Naive thymus-derived CD4-positive, alpha-beta T cell (primary cell): ENCODE data around the gene SSBP1. TPM values are rescaled to one million over a fixed set of nuclear protein-coding genes. Genes with fewer than 3 reads are reported as not detected.
A peak's percentile ranks its signal among the peaks of the same experiment; 100 is the strongest.

Experiments
- ATAC-seq: fragments of 150-1000 bp; cut with Tn5 transposase; 2 replicates; pipeline ENCODE4 v1.10.0; 2021; ENCODE audit warnings: mild to moderate bottlenecking, moderate library complexity
- CTCF ChIA-PET: fragments of 350-600 bp; sonication (Branson Sonifier 250); formaldehyde crosslinking; loops from one replicate; lab custom pipeline; 2021; ENCODE audit warnings: antibody characterized with exemption; lab: Charles Lee
- POLR2A ChIA-PET: fragments of 350-600 bp; sonication (Branson Sonifier 250); formaldehyde crosslinking; loops from one replicate; lab custom pipeline; 2021; ENCODE audit warnings: antibody characterized with exemption, inconsistent platforms; lab: Charles Lee
- DNase-seq, 9 donors: peaks; one replicate each; pipeline versions ENCODE4 v3.0.0 to v3.0.0-alpha.2; 2020 to 2022; ENCODE audit warnings: mixed read lengths in 1 of 9
- H3K27ac ChIP-seq: one replicate; pipeline ENCODE4 v1.7.0; 2013; ENCODE audit warnings: mild to moderate bottlenecking, low read depth, low read length, moderate library complexity
- H3K27me3 ChIP-seq, 2 donors: one replicate each; pipeline ENCODE4 v1.7.0; 2013; ENCODE audit warnings: low read length in 2 of 2, mild to moderate bottlenecking in 2 of 2, moderate library complexity in 2 of 2; ENCODE audit not compliant: control insufficient read depth in 2 of 2, insufficient read depth in 2 of 2
- H3K36me3 ChIP-seq, 3 experiments: 1 replicate in 2 of 3; 2 replicates in 1 of 3; pipeline ENCODE4 v1.7.0; 2013; ENCODE audit warnings: low read length in 3 of 3, mild to moderate bottlenecking in 3 of 3, moderate library complexity in 1 of 3; ENCODE audit not compliant: insufficient read depth in 3 of 3, control insufficient read depth in 2 of 3
- H3K4me1 ChIP-seq, 2 donors: one replicate each; pipeline ENCODE4 v1.7.0; 2013; ENCODE audit warnings: low read length in 2 of 2, mild to moderate bottlenecking in 2 of 2, moderate library complexity in 1 of 2; ENCODE audit not compliant: control insufficient read depth in 2 of 2, insufficient read depth in 2 of 2
- H3K4me3 ChIP-seq: 2 replicates; pipeline ENCODE4 v1.7.0; 2013; ENCODE audit warnings: mild to moderate bottlenecking, low read length
- H3K9me3 ChIP-seq, 3 experiments: 1 replicate in 2 of 3; 2 replicates in 1 of 3; pipeline ENCODE4 v1.7.0; 2013; ENCODE audit warnings: low read length in 3 of 3; ENCODE audit not compliant: control insufficient read depth in 2 of 3
- H3K27ac Mint-ChIP-seq, 9 donors: one replicate each; pipeline ENCODE4 v1.8.0; 2020 to 2022; ENCODE audit warnings: mixed read lengths in 9 of 9, mild to moderate bottlenecking in 8 of 9, moderate library complexity in 5 of 9, inconsistent platforms in 2 of 9
- H3K27me3 Mint-ChIP-seq, 5 donors: one replicate each; pipeline ENCODE4 v1.8.0; 2021 to 2022; ENCODE audit warnings: mixed read lengths in 5 of 5, mild to moderate bottlenecking in 1 of 5
- H3K36me3 Mint-ChIP-seq, 5 donors: one replicate each; pipeline ENCODE4 v1.8.0; 2020 to 2022; ENCODE audit warnings: mixed read lengths in 5 of 5, mild to moderate bottlenecking in 3 of 5, inconsistent platforms in 1 of 5
- H3K4me1 Mint-ChIP-seq, 7 donors: one replicate each; pipeline ENCODE4 v1.8.0; 2020 to 2022; ENCODE audit warnings: mixed read lengths in 7 of 7, mild to moderate bottlenecking in 3 of 7, inconsistent platforms in 1 of 7
- H3K4me3 Mint-ChIP-seq, 10 donors: one replicate each; pipeline ENCODE4 v1.8.0; 2020 to 2022; ENCODE audit warnings: mild to moderate bottlenecking in 10 of 10, mixed read lengths in 10 of 10, moderate library complexity in 6 of 10, inconsistent platforms in 2 of 10
- H3K9me3 Mint-ChIP-seq, 11 donors: one replicate each; pipeline ENCODE4 v1.8.0; 2020 to 2022; ENCODE audit warnings: mixed read lengths in 11 of 11, mild to moderate bottlenecking in 4 of 11, inconsistent platforms in 1 of 11, moderate library complexity in 1 of 11
- intact Hi-C, 2 donors: fragments of 100-400 bp; cut with micrococcal nuclease; formaldehyde crosslinking; loops; one replicate each; pipeline ENCODE4 v1.15.1; 2023
- polyA plus RNA-seq, 2 donors: library from polyadenylated mRNA; unstranded; fragments of 300-500 nt; fragmentation: Illumina TruSeq; gene quantifications; one replicate each; pipeline ENCODE4 v1.2.3, GENCODE V29; 2021
- total RNA-seq, 6 experiments: library from RNA in 5 of 6; stranded (reverse) in 5 of 6; gene quantifications; 1 replicate in 5 of 6; 2 replicates in 1 of 6; pipeline ENCODE4 v1.2.3 and lab custom pipeline; 2021 to 2026

Gene SSBP1
- total and polyA plus RNA-seq, 7 experiments from 2014 or later: 86.4 to 360 (median 108) TPM

GRCh38 chr7:141695803-141696289 lies 42.3 kb upstream of the SSBP1 start:
- no peaks in the 10 kb centered on the region for H3K27me3 Mint-ChIP-seq
- Histone ChIP-seq H3K36me3 (no peaks in the 10 kb centered on the region), H3K4me1 (peaks cover 0 to 26% of the 10 kb centered on the region in 2 donors), H3K27me3 (no peaks in the 10 kb centered on the region), H3K4me3 (no peak overlapping the region), H3K27ac (no peak overlapping the region), H3K9me3 (no peaks in the 10 kb centered on the region)
- DNase-seq (no peak), ATAC-seq (no peak)
- peaks cover 51 to 96% (median 81%) of the 10 kb centered on the region in 7 donors for H3K4me1 Mint-ChIP-seq
- ChIA-PET CTCF (interaction anchor here (1.2 kb wide), 1 partner anchor 18 kb away, joined by 4 read pairs; no protein-coding TSS in a partner anchor), POLR2A (interaction anchor here (1.0 kb wide), 2 partner anchors 42 to 47 kb away, joined by 3 read pairs; partner anchors contain the start of gene SSBP1)
- intact Hi-C loops: no loop called here
- H3K9me3 Mint-ChIP-seq: no peaks in the 10 kb centered on the region
- H3K27ac Mint-ChIP-seq: peak overlapping the region in 1 of 9 donors; percentile 33
- H3K4me3 Mint-ChIP-seq: peak overlapping the region in 1 of 10 donors; percentile 22
- peaks cover 0 to 14% (median 0%) of the 10 kb centered on the region in 5 donors for H3K36me3 Mint-ChIP-seq

GRCh38 chr7:141696348-141696747 lies 41.8 kb upstream of the SSBP1 start:
- no peaks in the 10 kb centered on the region for H3K36me3 ChIP-seq
- Mint-ChIP-seq H3K4me3 (peak overlapping the region in 2 of 10 donors; percentile 23 to 30), H3K4me1 (peaks cover 54 to 96% (median 86%) of the 10 kb centered on the region in 7 donors), H3K27me3 (no peaks in the 10 kb centered on the region), H3K27ac (peak overlapping the region in 2 of 9 donors; percentile 56 to 73), H3K36me3 (peaks cover 0 to 14% (median 0%) of the 10 kb centered on the region in 5 donors), H3K9me3 (no peaks in the 10 kb centered on the region)
- POLR2A ChIA-PET: interaction anchor here (1.0 kb wide), 1 partner anchor 42 kb away, joined by 3 read pairs; the partner anchor contains the start of gene SSBP1
- DNase-seq: no peak
- H3K9me3 ChIP-seq: no peaks in the 10 kb centered on the region
- H3K27ac ChIP-seq: no peak overlapping the region
- CTCF ChIA-PET: interaction anchor here (1.2 kb wide), 1 partner anchor 19 kb away, joined by 4 read pairs; no protein-coding TSS in a partner anchor
- H3K27me3 ChIP-seq: no peaks in the 10 kb centered on the region
- no peak overlapping the region for H3K4me3 ChIP-seq
- no peak for ATAC-seq
- intact Hi-C loops: no loop called here
- peaks cover 0 to 27% of the 10 kb centered on the region in 2 donors for H3K4me1 ChIP-seq

DNA sequence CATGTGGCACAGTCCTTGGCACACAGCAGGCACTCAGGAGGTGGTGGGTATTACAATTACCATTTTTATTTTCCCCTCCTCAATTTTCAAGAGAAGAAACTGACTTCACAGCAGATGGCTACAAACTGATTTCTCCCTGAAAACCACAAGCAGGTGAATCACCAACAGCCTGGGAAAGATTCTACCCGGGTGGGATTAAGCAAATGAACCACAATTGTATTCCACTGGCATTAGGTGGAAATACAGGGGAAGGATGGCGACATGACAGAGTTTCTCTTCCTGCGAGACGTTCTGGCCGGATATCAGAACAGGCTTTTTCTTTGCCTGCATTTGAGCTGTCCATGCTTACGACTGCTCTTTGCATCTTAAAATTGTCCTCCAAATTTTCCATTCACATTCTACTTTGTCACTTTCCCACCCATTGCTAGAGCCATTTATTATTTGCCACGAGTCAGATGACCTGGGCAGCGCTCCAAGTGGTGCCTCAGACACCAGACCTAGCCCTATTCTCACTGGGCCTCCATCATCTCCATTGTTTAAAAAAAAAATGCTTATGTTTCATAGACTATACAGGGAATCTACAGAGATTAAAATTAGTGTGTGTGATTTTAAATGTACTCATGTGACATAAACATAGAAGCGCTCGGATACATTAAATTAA lies 40.8 kb upstream of the SSBP1 start:
- no peak for ATAC-seq
- H3K9me3 ChIP-seq: no peaks in the 10 kb centered on the region
- POLR2A ChIA-PET: no interaction called here
- no peak for DNase-seq
- H3K27me3 Mint-ChIP-seq: no peaks in the 10 kb centered on the region
- intact Hi-C loops: no loop called here
- H3K4me1 Mint-ChIP-seq: peaks cover 52 to 89% (median 82%) of the 10 kb centered on the region in 7 donors
- H3K27me3 ChIP-seq: no peaks in the 10 kb centered on the region
- peak overlapping the region in 2 of 9 donors; percentile 62 to 72 for H3K27ac Mint-ChIP-seq
- no peak overlapping the region for H3K27ac ChIP-seq
- H3K9me3 Mint-ChIP-seq: no peaks in the 10 kb centered on the region
- H3K4me3 ChIP-seq: no peak overlapping the region
- H3K4me1 ChIP-seq: peaks cover under 1 to 27% of the 10 kb centered on the region in 2 donors
- H3K36me3 ChIP-seq: no peaks in the 10 kb centered on the region
- H3K36me3 Mint-ChIP-seq: peaks cover 0 to 14% (median 0%) of the 10 kb centered on the region in 5 donors
- H3K4me3 Mint-ChIP-seq: peak overlapping the region in 3 of 10 donors; percentile 3 to 80 (median 10)
- CTCF ChIA-PET: no interaction called here

DNA sequence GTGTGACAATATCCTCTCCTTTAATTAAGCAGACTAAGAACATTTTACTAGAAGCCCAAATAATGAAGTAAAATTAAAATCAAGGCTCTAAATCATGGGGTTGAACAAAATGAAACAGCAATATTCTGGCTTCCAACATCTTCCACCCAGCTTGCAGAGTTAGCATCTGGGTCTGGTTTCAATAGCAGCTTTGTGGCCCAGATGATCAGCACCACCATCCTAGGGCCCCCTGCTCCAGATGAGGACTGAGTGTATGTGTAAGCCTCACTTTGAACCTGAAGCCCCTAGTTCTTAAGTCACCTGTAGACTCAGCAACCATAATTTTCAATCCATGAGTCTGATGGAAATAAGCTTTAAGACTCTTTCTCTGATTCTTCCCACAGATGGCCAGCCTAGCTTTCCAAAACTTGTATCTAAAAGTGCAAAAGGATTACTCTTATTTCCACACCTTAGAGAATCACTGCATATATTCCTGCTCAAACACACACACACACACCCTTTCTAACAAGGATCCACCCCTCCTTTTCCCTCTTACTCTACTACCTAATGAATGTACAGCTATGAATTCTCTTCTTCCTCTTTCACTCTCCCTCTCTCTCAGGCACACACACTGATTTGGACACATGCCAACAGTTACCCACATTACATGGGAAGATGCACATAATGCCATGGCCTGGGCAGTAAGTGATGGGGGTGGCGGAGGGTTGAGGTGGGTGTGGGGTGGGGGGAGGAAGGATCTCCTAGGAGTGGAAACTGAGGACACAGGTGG lies 39.7 kb upstream of the SSBP1 start:
- peaks cover 0 to 14% (median 0%) of the 10 kb centered on the region in 5 donors for H3K36me3 Mint-ChIP-seq
- H3K4me3 Mint-ChIP-seq: peak overlapping the region in 6 of 10 donors; percentile 5 to 80 (median 22)
- CTCF ChIA-PET: interaction anchor here (1.0 to 1.2 kb wide), 2 partner anchors 44 to 48 kb away, joined by 3 read pairs; no protein-coding TSS in a partner anchor
- Histone ChIP-seq H3K36me3 (no peaks in the 10 kb centered on the region), H3K4me1 (peaks cover 7 to 25% of the 10 kb centered on the region in 2 donors), H3K27me3 (no peaks in the 10 kb centered on the region), H3K4me3 (no peak overlapping the region), H3K27ac (no peak overlapping the region), H3K9me3 (no peaks in the 10 kb centered on the region)
- no peak for ATAC-seq
- intact Hi-C loops: no loop called here
- DNase-seq: no peak
- H3K27me3 Mint-ChIP-seq: peaks cover 0 to 8% (median 0%) of the 10 kb centered on the region in 5 donors
- POLR2A ChIA-PET: no interaction called here
- H3K4me1 Mint-ChIP-seq: peaks cover 55 to 85% (median 74%) of the 10 kb centered on the region in 7 donors
- H3K27ac Mint-ChIP-seq: peak overlapping the region in 7 of 9 donors; percentile 7 to 80 (median 26)
- H3K9me3 Mint-ChIP-seq: no peaks in the 10 kb centered on the region

DNA sequence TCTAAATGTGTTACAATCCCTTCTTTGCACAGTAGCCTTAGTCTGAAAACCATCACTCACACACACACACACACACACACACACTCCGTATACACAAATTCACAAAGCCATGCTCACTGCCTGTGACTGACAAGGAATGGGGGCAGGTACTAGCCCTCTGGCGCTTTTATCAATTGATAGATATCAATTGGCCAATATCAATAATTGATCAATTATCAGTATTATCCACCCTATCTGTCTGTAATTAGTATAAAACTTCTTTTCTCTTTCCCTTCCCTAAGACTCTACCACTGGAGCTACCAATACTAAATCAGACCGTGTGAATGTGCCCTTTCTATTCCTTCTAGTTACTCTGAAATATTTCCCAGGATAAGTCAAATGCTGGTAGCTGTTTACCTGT lies 38.3 kb upstream of the SSBP1 start:
- ATAC-seq: no peak
- Mint-ChIP-seq H3K4me1 (peaks cover 49 to 74% (median 63%) of the 10 kb centered on the region in 7 donors), H3K27ac (peak overlapping the region in 8 of 9 donors; percentile 77 to 98 (median 90)), H3K4me3 (peak overlapping the region; percentile 80 to 95 (median 87)), H3K36me3 (peaks cover 0 to 10% (median 0%) of the 10 kb centered on the region in 5 donors), H3K9me3 (no peaks in the 10 kb centered on the region), H3K27me3 (peaks cover 0 to 15% (median 0%) of the 10 kb centered on the region in 5 donors)
- no peaks in the 10 kb centered on the region for H3K36me3 ChIP-seq
- H3K4me1 ChIP-seq: peaks cover 7 to 19% of the 10 kb centered on the region in 2 donors
- ChIA-PET POLR2A (no interaction called here), CTCF (interaction anchor here (1.3 kb wide), 1 partner anchor 9 kb away, joined by 3 read pairs; no protein-coding TSS in a partner anchor)
- intact Hi-C loops: loop anchor here (2.0 to 5.0 kb wide), 4 partner anchors 19 to 778 kb away; partner anchors contain the start of genes AGK (in 1 of the 2) and BRAF (in 1 of the 2)
- no peak overlapping the region for H3K27ac ChIP-seq
- H3K4me3 ChIP-seq: no peak overlapping the region
- H3K27me3 ChIP-seq: no peaks in the 10 kb centered on the region
- DNase-seq: no peak
- H3K9me3 ChIP-seq: no peaks in the 10 kb centered on the region
